WTC11 (cell line): ENCODE measurements around the gene CREB3L4. TPM values are rescaled to one million over a fixed set of nuclear protein-coding genes. Genes with fewer than 3 reads are reported as not detected.
A peak's percentile ranks its signal among the peaks of the same experiment; 100 is the strongest.

Experiments
- ATAC-seq: fragments of 200-7000 bp; cut with Tn5 transposase; 2 replicates; pipeline ENCODE4 v1.10.0; 2021; ENCODE audit warnings: mild to moderate bottlenecking, moderate library complexity
- CTCF ChIA-PET: fragments of 300-600 bp; sonication (Branson Sonifier 250); formaldehyde crosslinking; loops from one replicate; lab custom pipeline; 2021; ENCODE audit warnings: antibody characterized with exemption; lab: Charles Lee
- POLR2A ChIA-PET: fragments of 350-600 bp; sonication (Branson Sonifier 250); formaldehyde crosslinking; loops from one replicate; lab custom pipeline; 2021; ENCODE audit warnings: antibody characterized with exemption; lab: Charles Lee
- DNase-seq: peaks from one replicate; pipeline ENCODE4 v3.0.0; 2021; ENCODE audit warnings: low spot score
- H3K27ac Mint-ChIP-seq: 2 replicates; pipeline ENCODE4 v1.8.0; 2021; ENCODE audit warnings: mixed read lengths
- H3K27me3 Mint-ChIP-seq: 2 replicates; pipeline ENCODE4 v1.8.0; 2021; ENCODE audit warnings: low read depth, mild to moderate bottlenecking, moderate library complexity, mixed read lengths
- H3K36me3 Mint-ChIP-seq: 2 replicates; pipeline ENCODE4 v1.8.0; 2021; ENCODE audit warnings: mixed read lengths
- H3K4me1 Mint-ChIP-seq: 2 replicates; pipeline ENCODE4 v1.8.0; 2022; ENCODE audit warnings: mixed read lengths
- H3K4me3 Mint-ChIP-seq: 2 replicates; pipeline ENCODE4 v1.8.0; 2021; ENCODE audit warnings: mild to moderate bottlenecking, moderate library complexity, mixed read lengths
- H3K9me3 Mint-ChIP-seq: 2 replicates; pipeline ENCODE4 v1.8.0; 2021; ENCODE audit warnings: mixed read lengths
- AFF4 ChIP-seq: sonication (generic); formaldehyde crosslinking; IDR thresholded peaks from 2 replicates; pipeline ENCODE4 v1.8.1; 2023; ENCODE audit warnings: mild to moderate bottlenecking, missing genetic modification reagents, borderline replicate concordance
- ARID4B ChIP-seq: sonication (generic); formaldehyde crosslinking; IDR thresholded peaks from 2 replicates; pipeline ENCODE4 v1.8.0; 2023; ENCODE audit warnings: missing genetic modification reagents, mild to moderate bottlenecking, borderline replicate concordance
- ATF1 ChIP-seq: sonication (generic); formaldehyde crosslinking; IDR thresholded peaks from 2 replicates; pipeline ENCODE4 v1.8.1; 2023; ENCODE audit warnings: mild to moderate bottlenecking, moderate library complexity, missing genetic modification reagents
- CREM ChIP-seq: sonication (generic); formaldehyde crosslinking; IDR thresholded peaks from 2 replicates; pipeline ENCODE4 v1.8.1; 2022; ENCODE audit warnings: mild to moderate bottlenecking, missing genetic modification reagents, moderate library complexity
- ELF4 ChIP-seq: sonication (generic); formaldehyde crosslinking; IDR thresholded peaks from 2 replicates; pipeline ENCODE4 v1.8.1; 2022; ENCODE audit warnings: low read depth, mild to moderate bottlenecking, moderate library complexity, missing genetic modification reagents
- ETV6 ChIP-seq: sonication (generic); formaldehyde crosslinking; IDR thresholded peaks from 2 replicates; pipeline ENCODE4 v1.8.1; 2022; ENCODE audit warnings: mild to moderate bottlenecking, missing genetic modification reagents
- IRF2 ChIP-seq: sonication (generic); formaldehyde crosslinking; IDR thresholded peaks from 2 replicates; pipeline ENCODE4 v1.8.0; 2022; ENCODE audit warnings: low read depth, missing genetic modification reagents, borderline replicate concordance
- JAZF1 ChIP-seq: fragments of 250-450 bp; sonication (Bioruptor Pico); IDR thresholded peaks from 2 replicates; pipeline ENCODE4 v1.9.0; 2021; ENCODE audit warnings: moderate library complexity, mild to moderate bottlenecking, inconsistent platforms
- MLX ChIP-seq: sonication (generic); formaldehyde crosslinking; IDR thresholded peaks from 2 replicates; pipeline ENCODE4 v1.8.1; 2023; ENCODE audit warnings: mild to moderate bottlenecking, missing genetic modification reagents, moderate library complexity
- RORB ChIP-seq: fragments of 250-450 bp; sonication (Bioruptor Pico); IDR thresholded peaks from 2 replicates; pipeline ENCODE4 v1.9.0; 2021; ENCODE audit warnings: mild to moderate bottlenecking
- SMAD3 ChIP-seq: sonication (generic); formaldehyde crosslinking; IDR thresholded peaks from 2 replicates; pipeline ENCODE4 v1.8.0; 2022; ENCODE audit warnings: missing genetic modification reagents, mild to moderate bottlenecking, borderline replicate concordance
- TEAD1 ChIP-seq: sonication (generic); formaldehyde crosslinking; IDR thresholded peaks from 2 replicates; pipeline ENCODE4 v1.8.0; 2022; ENCODE audit warnings: mild to moderate bottlenecking, missing genetic modification reagents
- ZNF121 ChIP-seq: sonication (generic); formaldehyde crosslinking; IDR thresholded peaks from 2 replicates; pipeline ENCODE4 v1.8.0; 2023; ENCODE audit warnings: missing genetic modification reagents
- ZNF138 ChIP-seq: sonication (generic); formaldehyde crosslinking; conservative IDR thresholded peaks from 2 replicates; pipeline ENCODE4 v1.8.1; 2022; ENCODE audit warnings: mild to moderate bottlenecking, moderate library complexity, missing genetic modification reagents
- ZNF263 ChIP-seq: sonication (generic); formaldehyde crosslinking; IDR thresholded peaks from 2 replicates; pipeline ENCODE4 v1.8.1; 2022; ENCODE audit warnings: low read depth, mild to moderate bottlenecking, moderate library complexity, missing genetic modification reagents
- ZNF317 ChIP-seq: sonication (generic); formaldehyde crosslinking; IDR thresholded peaks from 2 replicates; pipeline ENCODE4 v1.8.1; 2023; ENCODE audit warnings: low read depth, mild to moderate bottlenecking, moderate library complexity, missing genetic modification reagents, borderline replicate concordance
- ZNF416 ChIP-seq: fragments of 250-450 bp; sonication (Bioruptor Pico); IDR thresholded peaks from 2 replicates; pipeline ENCODE4 v1.9.0; 2021; ENCODE audit warnings: mild to moderate bottlenecking, inconsistent platforms
- ZNF425 ChIP-seq: fragments of 250-450 bp; sonication (Bioruptor Pico); conservative IDR thresholded peaks from 2 replicates; pipeline ENCODE4 v1.9.0; 2021; ENCODE audit warnings: mild to moderate bottlenecking
- ZSCAN18 ChIP-seq: fragments of 250-450 bp; sonication (Bioruptor Pico); IDR thresholded peaks from 2 replicates; pipeline ENCODE4 v2.1.2; 2022; ENCODE audit warnings: mild to moderate bottlenecking, moderate library complexity
- total RNA-seq: library from RNA; stranded (reverse); gene quantifications from 3 replicates; pipeline ENCODE4 v1.2.3, GENCODE V29; 2021
- TF ChIP-seq, protein P1 (sequence below): sonication (generic); formaldehyde crosslinking; IDR thresholded peaks from 2 replicates; pipeline ENCODE4 v1.8.0; 2022; ENCODE audit warnings: mild to moderate bottlenecking, missing genetic modification reagents
- TF ChIP-seq, protein P2 (sequence below): sonication (generic); formaldehyde crosslinking; IDR thresholded peaks from 2 replicates; pipeline ENCODE4 v1.8.0; 2023; ENCODE audit warnings: mild to moderate bottlenecking, missing genetic modification reagents

The CREB3L4 gene
- total RNA-seq, 1 experiment from 2014 or later: 33.1 TPM

GRCh38 chr1:153995202-153995601 lies 27.5 kb downstream of the CREB3L4 start:
- DNase-seq: no peak
- POLR2A ChIA-PET: interaction anchor here (1.1 kb wide), 1 partner anchor 28 kb away, joined by 8 read pairs; the partner anchor contains the start of gene CREB3L4
- Mint-ChIP-seq H3K36me3 (peaks cover 53% of the 10 kb centered on the region), H3K27ac (peak overlapping the region; percentile 73; the same call in 1 of the 2 replicates), H3K9me3 (peaks cover 6% of the 10 kb centered on the region), H3K4me3 (no peak overlapping the region), H3K4me1 (peaks cover 22% of the 10 kb centered on the region), H3K27me3 (no peaks in the 10 kb centered on the region)
- CTCF ChIA-PET: no interaction called here
- no peak for ATAC-seq
- TF ChIP-seq SMAD3 (CRISPR knock-in tag): no peak
- no peak for TF ChIP-seq ZNF138
- no peak for TF ChIP-seq ETV6
- TF ChIP-seq, protein P1, sequence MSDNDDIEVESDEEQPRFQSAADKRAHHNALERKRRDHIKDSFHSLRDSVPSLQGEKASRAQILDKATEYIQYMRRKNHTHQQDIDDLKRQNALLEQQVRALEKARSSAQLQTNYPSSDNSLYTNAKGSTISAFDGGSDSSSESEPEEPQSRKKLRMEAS (CRISPR knock-in tag): no peak
- TF ChIP-seq ATF1 (CRISPR knock-in tag): no peak
- TF ChIP-seq ZNF425: no peak
- no peak for TF ChIP-seq ZNF121
- TF ChIP-seq TEAD1 (CRISPR knock-in tag): no peak
- no peak for TF ChIP-seq ZNF416 (CRISPR knock-in tag)
- no peak for TF ChIP-seq ELF4 (CRISPR knock-in tag)
- TF ChIP-seq, protein P2, sequence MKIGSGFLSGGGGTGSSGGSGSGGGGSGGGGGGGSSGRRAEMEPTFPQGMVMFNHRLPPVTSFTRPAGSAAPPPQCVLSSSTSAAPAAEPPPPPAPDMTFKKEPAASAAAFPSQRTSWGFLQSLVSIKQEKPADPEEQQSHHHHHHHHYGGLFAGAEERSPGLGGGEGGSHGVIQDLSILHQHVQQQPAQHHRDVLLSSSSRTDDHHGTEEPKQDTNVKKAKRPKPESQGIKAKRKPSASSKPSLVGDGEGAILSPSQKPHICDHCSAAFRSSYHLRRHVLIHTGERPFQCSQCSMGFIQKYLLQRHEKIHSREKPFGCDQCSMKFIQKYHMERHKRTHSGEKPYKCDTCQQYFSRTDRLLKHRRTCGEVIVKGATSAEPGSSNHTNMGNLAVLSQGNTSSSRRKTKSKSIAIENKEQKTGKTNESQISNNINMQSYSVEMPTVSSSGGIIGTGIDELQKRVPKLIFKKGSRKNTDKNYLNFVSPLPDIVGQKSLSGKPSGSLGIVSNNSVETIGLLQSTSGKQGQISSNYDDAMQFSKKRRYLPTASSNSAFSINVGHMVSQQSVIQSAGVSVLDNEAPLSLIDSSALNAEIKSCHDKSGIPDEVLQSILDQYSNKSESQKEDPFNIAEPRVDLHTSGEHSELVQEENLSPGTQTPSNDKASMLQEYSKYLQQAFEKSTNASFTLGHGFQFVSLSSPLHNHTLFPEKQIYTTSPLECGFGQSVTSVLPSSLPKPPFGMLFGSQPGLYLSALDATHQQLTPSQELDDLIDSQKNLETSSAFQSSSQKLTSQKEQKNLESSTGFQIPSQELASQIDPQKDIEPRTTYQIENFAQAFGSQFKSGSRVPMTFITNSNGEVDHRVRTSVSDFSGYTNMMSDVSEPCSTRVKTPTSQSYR (CRISPR knock-in tag): no peak
- TF ChIP-seq ZNF263 (CRISPR knock-in tag): no peak
- TF ChIP-seq ZSCAN18 (CRISPR knock-in tag): no peak
- no peak for TF ChIP-seq IRF2 (CRISPR knock-in tag)
- TF ChIP-seq JAZF1 (CRISPR knock-in tag): no peak
- no peak for TF ChIP-seq CREM (CRISPR knock-in tag)
- no peak for TF ChIP-seq ZNF317 (CRISPR knock-in tag)

- peaks cover 6% of the 10 kb centered on the region for H3K9me3 Mint-ChIP-seq
- H3K36me3 Mint-ChIP-seq: peaks cover 49% of the 10 kb centered on the region
- H3K4me3 Mint-ChIP-seq: no peak overlapping the region
- peak overlapping the region; percentile 73; the same call in 1 of the 2 replicates for H3K27ac Mint-ChIP-seq
- no peaks in the 10 kb centered on the region for H3K27me3 Mint-ChIP-seq
- ChIA-PET POLR2A (interaction anchor here (0.7 to 1.1 kb wide), 2 partner anchors 28 to 37 kb away, joined by 3 to 8 read pairs; partner anchors contain the start of gene CREB3L4), CTCF (no interaction called here)
- peaks cover 19% of the 10 kb centered on the region for H3K4me1 Mint-ChIP-seq
- ATAC-seq: no peak
- no peak for DNase-seq
- TF ChIP-seq AFF4 (CRISPR knock-in tag): no peak
- no peak for TF ChIP-seq MLX (CRISPR knock-in tag)
- TF ChIP-seq RORB (CRISPR knock-in tag): no peak
- no peak for TF ChIP-seq ARID4B
Measured at GRCh38 chr1:153995640-153996039, 27.9 kb downstream of the CREB3L4 start.
